Measurements from ENCODE around the gene GRIK2.
"Not testable (repeated sequence)": the region's sequence is repeated elsewhere in the genome, so short reads cannot be mapped to it uniquely, and the experiment has no call there.

The GRIK2 gene

DNA sequence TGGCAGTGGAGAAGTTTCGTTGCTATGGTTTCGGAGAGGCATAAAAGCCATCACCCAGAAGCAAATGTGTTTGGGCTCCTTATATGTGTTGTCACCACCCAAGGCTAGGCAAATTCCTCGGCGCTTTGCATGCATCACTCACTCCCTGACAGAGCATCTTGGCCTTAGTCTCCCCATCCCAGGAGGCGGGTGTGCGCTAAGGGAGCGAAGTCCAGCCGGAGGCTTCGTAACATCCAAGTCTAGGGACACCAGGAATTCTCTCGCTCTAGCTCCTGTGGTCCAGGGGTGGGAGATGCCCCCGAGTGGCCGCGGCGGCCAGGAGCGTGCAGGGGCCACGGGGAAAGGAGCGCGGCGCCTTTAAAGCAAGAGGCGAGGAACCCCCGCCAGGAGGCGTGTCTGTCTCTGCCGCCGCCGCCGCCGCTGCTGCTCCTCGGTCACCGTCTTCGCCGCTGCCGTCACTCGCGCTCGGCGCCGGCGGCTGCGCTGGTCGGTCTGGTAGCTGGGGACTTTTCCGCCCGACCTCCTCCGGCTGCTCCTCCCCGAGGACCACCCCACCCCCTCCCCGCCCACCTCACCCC is at the start of gene GRIK2:
TSS of gene GRIK2 (plus strand) at position 458 of the 578 bp plus-strand sequence.
- no peak for FAIRE-seq

DNA sequence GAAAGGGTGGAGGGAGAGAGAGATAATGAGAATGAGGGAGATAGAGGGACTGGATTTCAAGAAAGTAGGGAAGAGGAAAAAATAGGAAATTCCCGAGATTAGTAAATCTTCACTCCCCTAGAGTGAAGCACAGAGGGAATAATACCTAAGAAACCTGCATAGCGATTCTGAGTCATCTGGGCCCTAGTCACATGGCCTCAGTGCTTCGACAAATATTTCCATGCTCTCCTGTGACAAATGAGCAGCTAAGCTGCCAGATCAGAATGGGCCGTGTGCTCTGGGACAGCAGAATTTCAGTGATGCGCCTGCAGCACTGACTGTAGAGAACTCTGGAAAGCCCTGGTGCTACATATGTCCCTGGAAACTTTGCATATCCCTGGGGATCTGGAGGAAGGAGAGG is 48.6 kb upstream of the GRIK2 start:
- no peak for FAIRE-seq

DNA sequence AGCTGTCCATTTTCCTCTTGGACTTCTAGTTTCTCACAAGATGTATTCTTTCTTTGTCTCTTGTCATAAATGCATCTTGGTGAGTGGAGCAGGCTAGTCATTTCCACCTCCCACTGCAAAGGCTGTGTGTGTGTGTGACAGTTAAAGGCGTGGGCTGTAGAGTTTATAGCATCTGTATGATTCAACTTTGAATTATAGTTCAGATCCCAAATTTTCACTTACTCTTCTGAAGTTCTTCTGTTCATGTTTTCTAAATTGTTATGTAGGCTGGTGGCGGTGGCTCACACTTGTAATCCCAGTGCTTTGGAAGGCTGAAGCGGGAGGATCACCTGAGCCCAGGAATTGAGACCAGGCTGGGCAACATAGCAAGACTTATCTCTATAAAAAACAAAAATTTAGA is 44.7 kb upstream of the GRIK2 start:
- FAIRE-seq, result no peak

DNA sequence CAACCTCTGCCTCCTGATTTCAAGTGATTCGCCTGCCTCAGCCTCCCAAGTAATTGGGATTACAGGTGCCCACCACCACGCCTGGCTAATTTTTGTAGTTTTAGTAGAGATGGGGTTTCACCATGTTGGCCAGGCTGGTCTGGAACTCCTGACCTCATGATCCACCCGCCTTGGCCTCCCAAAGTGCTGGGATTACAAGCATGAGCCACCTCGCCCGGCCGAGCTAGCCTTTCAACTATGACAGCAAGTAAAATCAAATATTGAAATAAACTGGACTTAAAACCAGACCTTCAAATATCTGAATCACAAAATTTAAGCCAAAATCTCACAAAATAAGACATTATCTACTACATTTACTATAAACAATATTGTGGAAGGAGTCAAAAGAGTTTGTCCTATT is 42.9 kb upstream of the GRIK2 start:
- FAIRE-seq, result not testable (repeated sequence)

DNA sequence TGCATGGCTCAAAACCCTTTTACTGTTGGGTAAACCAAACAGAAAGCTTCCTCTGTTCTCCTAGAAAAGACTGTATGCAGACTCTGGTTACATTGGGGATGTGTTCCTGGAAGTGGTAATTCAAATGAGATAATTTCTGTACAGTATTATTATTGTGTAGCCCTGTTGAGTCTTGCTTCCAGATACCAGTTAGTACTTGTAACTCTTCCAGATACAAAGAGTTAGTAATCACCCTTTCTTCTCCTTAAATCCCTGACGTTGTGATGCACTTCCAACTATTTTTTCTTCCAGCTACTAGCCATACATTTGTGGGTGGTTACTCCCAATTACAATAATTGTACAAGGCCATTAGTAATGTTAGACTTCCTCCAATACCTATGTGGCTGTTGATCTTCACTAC is 42.3 kb upstream of the GRIK2 start:
- no peak for FAIRE-seq

DNA sequence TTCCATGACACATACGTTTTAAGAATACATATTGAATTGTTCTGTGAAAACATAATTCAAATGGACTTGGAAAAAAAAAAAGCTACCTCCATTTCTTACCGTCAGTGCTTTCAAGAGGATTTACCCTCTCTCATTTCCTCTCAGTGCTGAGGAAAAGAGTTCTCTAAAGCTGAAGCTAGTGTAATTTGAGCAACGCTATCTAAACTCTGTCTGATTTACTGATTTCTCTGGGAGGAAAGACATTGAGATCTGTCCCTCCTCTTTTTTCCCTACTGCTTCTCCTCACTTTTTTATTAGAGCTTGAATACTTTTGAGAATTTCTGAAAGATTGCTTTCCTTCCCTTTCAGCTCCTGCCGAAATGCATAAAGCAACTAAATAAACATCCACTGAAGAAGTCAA is 41.2 kb upstream of the GRIK2 start:
- FAIRE-seq, result no peak

DNA sequence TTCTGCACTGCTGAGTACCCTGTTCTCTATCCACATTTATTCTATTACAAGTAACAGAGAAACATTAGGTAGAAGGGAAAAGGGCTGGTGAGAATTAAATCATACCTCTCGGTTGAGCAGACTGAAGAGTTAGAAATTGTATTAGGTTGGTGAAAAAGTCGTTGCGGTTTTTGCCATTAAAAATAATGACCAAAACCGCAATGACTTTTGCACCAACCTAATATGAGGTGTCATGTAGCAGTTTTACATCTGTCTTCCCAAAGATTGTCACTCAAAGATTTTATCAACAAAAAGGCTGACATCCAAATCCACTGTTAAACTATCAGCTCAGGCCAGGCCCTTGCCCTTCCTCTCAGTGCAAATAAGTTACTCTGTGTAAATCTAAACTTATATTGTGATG is 28.3 kb upstream of the GRIK2 start:
- no peak for FAIRE-seq

DNA sequence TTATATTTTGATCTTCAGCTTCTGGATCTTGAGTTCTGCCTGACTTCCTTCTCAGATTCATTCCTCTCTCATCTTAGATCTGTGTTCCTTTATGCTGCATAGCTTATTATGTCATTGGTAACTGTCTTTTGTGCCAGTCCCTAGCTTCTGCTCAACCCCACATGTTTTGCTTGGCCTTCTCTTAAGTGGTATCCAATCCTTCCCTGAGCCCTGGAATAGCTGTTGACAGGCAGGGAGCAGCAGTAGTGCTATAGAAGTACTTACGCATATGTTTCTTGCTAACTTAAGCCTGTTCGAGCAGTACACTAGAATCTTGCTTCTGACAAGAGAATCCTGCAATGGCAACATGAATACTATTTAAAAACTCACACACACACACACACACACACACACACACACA is 13.6 kb upstream of the GRIK2 start:
- FAIRE-seq, result no peak

DNA sequence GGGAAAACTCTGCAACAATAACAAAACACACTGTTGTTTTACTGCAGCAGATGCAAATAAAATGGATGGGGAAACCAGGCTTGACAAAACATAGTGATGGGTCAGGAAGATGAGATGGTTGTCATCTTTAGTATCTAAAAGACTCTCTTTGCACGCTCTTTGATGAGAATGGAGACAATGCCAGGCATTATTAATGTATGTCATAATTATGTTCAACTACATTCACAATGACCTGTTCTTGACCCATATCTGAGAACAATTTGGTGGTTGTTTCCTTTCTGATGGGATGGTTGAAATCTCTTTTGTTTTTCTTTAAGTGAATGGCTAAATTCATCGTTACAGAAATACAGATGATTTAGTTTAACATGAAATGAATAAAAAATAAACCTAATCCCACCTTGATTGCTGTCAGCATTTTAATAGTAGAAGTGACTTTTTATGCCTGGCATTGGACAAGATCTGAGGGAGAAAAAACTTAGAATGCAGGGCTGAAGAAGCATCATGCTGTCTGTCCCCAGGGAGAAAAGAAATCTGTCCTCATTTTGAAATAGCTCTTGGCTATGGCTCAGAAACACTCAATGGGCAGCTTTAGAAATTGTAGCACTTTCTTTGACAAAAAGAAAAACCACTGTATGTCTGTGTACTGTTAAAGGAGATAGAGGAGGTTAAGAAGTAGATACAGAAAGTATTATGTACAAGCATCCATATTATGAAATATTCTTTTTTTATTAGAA is 12.4 kb upstream of the GRIK2 start:
- FAIRE-seq, result no peak

DNA sequence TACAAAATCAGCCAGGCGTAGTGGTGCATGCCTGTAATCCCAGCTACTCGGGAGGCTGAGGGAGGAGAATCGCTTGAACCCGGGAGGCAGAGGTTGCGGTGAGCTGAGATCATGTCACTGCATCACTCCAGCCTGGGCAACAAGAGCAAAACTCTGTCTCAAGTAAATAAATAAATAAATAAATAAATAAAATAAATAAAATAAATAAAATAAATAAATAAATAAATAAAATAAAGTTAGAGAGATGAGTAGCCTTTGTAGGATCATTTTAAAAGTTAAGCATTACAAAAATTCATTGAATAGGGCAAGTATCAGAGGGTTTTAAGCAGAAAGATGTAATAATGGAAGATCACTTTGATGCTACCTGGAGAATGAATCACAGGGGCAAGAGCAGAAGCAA is 9.8 kb upstream of the GRIK2 start:
- not testable (repeated sequence) for FAIRE-seq

DNA sequence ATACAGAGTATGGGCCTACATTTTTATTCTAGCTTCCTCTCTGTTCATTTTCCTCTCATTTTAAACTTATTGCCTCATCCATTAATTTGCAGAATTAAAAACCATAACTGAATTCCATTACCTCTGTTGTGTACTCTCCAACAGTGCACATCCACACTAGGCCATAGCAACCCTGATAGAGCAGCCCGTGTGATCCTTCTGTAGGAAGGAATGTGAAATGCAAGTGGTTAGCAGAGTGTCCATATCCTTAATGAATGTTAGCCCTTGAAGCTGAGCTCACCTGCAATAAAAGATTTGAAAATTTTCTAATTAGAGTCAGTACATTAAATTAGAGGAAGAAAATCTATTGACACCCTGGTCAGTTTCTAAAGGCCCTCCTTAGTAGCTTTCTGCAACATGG is 6.5 kb upstream of the GRIK2 start:
- no peak for FAIRE-seq

DNA sequence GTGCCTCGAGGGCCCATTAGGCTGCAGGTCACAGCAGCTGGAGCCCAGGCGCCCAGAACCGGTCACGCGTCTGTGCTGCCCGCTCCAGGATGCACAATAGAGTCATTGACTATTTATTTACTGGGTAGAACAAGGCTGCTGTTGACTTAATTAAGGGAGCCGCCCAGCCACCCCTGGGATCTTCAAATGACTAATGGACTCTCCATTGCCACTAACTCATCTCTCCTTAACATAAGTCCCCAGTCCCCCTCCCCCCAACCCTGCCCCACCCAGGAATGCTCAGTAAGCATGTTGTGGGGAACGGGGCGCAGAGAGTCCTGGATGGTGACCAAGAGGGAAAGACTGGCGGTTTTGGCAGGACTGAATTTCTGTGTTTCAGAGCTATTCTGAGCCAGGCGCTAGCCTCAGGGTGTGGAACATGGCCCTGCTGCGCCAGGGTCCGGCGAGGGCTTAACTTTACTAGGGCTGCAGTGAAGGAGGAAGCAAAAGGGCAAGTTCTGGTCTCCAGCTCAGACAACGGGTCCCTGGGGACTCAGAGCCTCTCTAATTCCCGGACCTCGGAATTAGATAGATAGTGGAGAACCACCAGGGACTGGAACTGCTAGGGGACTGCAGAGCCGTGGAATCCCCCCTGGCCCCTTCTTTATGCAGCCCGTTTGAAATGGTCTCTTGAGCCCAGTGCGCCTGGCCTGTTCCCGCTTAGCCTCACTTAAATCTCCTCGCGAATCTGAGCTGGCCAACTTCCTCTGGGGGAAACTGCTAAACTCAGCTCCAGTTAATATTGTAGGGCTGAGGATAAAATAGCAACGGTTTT is 1.5 kb upstream of the GRIK2 start:
- no peak for FAIRE-seq

DNA sequence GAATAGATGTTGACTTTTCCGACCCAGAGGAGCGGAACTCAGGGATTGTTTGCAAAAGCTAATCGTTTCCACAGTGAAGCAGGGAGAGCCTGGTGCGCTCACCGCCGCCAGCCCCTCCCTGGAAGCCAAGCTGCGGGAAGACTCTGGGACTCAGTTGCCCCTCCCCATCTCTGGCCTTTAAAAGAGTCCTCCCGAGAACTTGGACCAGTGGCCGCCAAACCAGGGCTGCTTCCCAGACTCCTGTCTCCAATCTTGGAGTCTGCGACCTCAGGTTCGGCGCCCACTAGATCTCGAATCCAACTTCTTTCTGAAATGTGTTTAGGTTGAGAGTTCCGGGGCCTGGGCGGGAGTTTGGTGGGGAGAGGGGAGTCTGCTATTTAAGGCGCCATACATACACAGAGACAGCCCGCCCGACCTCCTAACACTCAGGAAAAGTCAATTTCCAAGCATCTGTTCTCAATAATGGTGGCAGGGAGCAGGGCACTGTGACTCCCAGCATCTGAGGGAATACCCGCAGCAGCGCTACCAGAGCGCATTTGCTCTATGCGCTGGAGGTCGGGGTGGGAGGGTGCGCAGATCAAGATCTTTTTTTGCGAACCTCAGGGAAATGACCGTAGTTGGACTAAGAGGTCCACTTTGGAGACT is 800 bp upstream of the GRIK2 start:
- no peak for FAIRE-seq

DNA sequence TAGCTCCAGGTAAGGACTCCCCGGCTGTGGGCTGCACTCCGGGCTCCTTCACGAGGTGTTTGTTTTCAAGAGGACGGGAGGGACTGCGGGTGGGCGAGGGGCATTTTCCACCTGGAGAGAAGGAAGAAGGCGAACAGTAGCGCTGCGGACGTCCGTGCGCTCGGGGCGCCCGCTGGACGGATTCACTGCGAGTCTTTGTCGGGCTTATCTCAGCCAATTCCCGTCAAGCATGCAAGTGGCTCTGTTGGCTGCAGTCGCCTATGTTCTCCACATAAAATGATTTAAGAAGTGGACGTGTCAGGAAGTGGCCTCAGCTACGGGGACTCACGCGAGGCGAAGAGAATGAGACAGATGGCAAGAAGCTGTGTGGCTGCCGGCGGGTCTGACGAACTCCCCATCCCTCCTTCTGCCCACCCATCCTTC is 332 bp downstream of the GRIK2 start:
- no peak for FAIRE-seq

DNA sequence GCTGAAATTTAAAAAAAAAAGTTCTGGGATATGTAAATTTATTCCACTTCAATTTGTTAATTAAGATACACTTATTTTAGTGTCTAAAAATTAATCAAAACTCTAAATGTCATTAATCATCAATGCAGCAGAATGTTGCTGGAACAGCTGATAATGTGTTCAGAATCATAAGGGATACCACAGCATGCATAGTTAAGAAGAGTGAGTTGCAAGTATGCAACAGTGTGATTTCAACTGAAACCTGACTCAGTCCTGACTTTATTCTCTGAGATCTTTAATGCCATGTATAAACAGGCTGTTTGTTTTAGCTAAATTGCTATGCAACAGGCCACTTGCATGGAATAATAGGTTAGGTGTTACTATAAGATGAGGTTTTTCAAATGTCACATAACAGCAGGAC is 1.4 kb downstream of the GRIK2 start:
- FAIRE-seq, result no peak

DNA sequence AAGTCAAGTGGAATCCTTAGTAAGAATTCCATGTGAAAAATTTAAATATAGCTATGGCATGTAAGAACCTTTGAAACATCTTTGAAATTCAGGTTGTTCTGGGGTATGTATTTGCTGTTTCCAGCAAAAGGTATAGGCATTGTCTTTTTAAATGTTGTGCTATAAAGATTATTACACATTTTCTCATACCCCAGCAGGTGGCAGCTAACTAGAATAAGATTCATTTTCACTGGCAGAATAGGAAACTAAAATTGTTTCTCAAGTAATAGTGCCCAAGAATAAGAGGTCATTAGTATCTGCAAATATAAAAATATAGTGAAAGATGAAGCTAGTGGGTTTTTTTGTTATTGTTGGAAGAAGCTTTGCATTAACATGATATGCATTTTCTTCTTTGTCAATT is 1.8 kb downstream of the GRIK2 start:
- no peak for FAIRE-seq

DNA sequence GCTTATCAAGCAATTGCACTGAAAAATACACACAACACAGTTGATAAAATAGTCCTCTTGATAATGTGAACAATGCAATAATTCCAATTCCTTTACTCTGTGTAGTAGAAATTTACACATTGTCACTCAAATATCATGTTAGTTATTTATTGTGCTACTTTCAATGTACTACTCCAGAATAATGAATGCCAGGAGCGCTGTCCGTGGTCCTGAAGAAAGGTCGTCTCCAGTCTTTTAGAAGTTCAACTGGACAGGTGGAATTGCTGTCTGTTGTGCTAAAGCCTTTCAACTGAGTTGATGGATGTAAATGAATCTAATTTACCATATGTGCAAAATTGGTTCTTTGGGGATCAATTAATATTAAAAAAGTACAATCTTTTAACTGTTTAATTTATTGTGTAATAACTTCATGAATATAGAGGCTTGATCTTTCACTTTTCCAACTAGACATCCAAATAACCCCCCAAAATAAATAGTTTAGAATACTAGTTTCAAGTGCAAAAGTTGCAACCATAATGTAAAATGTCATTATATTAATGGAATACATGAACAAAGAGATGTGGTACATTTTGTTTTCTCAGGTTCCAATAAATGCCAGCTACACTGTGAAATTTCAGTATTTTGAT is 3.2 kb downstream of the GRIK2 start:
- no peak for FAIRE-seq

DNA sequence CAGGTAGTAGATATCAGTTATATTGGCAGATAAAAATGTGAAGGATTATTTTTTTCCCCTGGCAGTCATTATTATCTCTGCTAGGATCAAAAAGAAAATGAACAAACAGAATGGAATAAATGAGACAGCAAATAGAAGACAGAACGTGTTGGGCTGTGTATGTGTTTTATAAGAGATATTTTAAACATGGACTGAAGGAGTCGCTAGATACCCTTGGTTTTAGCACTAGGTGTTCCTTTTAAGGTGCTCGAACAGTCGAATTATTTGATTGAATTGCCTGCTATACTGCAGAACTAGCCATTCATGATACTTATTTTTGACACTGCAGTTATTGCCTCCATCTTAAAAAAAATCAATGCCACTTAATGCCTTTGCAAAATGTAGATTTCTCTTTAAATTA is 3.7 kb downstream of the GRIK2 start:
- no peak for FAIRE-seq

DNA sequence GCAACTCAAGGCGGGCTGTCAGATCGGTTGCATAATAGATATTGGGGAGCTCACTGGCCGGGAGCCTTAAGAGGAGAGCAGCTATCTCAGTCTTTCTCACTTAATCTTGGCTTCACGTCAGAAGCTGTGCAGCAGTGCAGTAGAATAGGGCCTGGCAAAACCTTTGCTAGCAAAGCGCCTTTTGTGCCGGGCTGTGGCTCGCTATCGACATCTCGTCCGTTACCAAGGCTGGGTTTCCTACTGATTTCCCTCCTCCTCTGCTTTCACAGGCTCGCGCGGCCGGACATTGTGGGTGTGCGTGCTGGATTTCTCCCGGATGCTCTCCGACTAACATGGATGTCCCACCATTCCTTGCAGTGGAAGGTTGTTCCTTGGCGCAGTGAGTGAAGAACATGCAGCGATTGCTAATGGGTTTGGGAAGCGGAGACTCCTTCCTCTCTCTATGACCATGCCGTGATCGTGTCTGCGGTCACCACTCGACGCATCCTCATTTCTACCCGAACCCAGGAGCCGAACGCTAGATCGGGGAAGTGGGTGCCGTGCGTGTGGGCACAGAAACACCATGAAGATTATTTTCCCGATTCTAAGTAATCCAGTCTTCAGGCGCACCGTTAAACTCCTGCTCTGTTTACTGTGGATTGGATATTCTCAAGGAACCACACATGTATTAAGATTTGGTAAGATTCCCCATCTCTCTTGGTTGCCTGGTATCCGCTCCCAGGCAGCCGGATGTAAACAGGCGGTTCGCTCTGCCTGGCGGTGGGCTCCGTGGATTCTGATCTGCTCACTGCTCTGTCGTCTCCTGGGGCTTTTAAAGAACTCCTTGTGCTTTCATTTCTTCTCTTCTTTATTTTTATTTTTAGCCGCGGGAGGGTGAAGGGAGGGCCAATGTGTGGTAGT is 5.5 kb downstream of the GRIK2 start:
- FAIRE-seq, result no peak

DNA sequence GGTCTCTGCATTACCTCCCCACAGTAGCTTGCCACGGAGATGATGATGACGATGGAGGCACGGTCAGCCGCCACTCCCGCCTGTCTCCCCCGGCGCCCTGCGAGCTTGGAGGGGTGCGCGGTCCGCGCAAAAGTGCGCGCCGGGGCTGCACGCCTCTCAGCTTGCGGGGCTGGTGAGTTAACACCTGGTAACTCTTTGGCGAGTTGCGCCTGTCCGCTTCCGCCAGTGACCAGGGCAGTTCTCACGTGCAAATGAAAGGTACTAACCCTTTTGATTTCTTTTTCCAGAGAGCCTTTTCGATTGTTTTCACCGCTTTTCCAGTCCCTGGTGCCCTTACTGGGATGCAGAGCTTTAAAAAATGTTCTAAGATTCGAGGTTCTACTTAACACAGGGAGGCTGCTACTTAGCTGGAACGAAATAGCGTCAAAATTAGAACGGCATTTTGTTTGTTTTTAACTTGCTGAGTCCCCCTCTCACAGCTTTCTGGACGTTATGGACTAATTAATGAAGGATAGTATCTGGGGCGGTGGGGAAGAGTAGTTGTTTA is 6.2 kb downstream of the GRIK2 start:
- no peak for FAIRE-seq

DNA sequence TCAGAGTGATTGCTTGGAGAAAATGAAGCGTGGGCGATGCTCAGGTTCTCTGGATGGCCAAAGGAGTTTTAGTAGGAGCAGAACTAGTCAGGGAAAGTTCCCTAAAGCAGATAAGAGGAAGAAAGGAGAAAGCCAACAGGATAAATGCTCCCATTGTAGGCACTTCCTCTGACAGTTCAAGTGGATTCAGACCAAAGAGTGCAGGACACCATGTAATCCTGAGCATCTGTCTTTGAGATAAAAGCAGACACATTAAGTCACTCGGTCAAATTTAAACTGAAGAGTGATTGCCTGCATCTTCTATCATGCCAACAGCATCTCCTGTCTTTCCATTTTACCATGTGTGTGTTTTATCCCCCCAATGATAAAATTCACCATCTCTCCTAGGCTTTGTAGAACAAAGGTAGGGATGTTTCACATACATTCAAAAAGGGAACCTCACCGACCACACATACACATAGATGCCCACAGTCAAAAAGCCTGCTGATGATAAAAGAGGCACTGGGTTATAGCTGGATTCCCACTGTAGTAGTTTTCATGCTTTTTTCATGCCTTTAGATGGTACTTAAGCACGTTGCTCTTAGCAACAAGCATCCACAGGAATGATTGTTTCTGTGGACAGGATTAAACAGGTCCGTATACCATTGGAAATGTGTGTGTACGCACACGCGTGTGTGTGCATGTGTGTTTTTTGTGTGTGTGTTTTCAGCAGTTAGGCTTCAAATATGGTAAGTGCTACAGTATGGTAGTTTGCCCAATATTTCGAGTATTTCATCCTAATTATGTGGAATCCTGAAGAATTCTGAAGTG is 7.0 kb downstream of the GRIK2 start:
- FAIRE-seq, result no peak
